HG02759 (cell line): ENCODE data around the gene SIRT5.

Source experiments
- ATAC-seq: cut with Tn5 transposase; IDR thresholded peaks from one replicate; pipeline ENCODE4 v1.9.1; 2021; ENCODE audit warnings: mild to moderate bottlenecking, moderate library complexity; ENCODE audit not compliant: unreplicated experiment

The SIRT5 gene

DNA sequence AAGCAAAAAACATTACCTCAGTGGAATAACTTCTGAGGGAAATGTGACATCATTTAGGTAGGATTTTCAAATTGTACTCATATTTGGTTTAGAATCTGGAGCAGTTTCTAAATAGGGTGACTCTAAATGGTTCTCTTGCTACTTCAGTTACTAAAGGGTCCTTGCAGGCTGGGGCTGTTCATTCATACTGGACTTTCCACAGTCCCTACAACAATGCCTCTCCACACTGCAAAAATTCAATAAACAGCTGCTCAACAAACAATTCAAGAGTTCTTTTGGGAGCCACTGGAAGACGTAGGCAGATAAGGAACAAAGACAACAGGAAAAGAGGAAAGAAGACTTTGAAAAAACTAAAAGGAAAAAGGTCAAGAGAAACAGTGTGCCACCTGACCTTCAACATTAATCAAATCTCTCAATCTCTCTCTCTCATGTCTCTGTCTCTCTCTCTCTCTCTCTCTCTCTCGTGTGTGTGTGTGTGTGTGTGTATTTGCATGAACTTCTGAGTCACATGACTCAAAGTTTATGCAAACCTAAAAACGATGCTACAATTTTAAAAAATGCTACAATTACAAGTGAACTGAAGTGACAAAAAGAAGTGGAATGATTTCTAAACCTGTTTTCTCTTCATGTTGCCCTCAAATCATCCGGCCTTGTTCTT, 55.2 kb downstream of the SIRT5 start:
- no peak for ATAC-seq

DNA sequence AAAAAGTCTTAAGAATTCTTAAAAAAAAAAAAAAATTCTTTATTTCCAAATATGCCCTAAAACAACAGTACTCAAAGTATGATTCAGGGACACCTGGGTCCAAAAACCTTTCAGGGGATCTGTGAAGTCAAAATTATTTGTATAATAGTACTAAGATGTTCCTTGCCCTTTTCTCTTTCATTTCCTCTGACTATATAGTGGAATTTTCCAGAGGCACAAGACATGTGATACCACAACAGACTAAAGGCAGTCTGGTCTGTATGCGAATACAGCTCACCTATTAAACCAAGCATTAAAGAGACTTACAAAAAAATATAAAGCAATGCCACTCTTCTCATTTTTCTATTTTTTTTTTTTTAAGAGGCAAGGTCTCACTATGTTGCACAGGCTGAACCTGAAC, 56.1 kb downstream of the SIRT5 start:
- no peak for ATAC-seq

DNA sequence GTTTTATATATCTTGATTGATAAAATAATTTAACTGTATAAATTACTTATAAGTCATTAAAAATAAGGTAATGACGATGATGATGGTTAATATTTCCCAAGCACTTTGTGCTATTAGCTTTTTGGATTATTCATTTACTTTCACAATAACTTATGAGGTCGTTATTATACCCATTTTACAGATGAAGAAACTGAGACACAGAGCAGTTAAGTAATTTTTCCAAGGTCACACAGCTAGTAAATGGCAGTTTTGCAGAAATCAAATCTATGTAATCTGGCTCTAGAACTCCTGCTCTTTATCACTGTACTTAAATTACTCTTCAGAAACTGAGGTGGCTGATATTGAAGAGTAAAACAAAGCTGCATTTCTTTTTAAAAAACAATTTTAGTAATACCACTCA, 58.9 kb downstream of the SIRT5 start:
- ATAC-seq, result no peak

DNA sequence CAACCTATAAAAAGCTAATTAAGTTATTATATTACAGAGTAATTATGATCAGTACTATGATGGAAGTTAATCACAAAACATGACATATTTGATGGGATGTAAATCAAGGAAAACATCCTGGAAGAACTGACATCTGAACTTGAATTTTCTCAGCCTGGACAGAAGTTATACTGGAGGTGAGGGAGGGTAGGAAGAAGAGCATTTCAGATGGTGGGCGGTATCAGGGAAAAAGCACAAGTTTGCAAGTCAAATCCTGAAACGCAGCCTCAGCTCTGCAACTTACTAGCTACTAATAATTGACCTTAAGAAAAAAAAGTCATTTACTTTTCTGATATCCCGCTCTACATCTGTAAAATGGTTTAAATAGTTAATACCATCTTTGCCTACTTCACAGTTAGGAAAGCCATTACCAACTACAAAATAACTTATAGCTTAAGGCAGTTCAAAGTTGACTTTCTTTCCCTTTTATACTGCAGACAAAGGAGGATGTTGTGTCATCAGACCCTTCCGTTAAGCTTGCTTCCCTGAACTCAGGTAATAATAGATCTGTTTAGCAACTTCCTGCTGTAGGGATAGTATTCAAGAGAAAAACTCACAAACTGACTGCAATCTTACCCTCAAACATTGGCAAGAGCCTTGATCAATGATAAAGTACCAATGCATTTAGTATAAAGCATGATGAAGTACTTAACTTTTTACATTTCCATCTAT, 61.7 kb downstream of the SIRT5 start:
- ATAC-seq, result no peak

DNA sequence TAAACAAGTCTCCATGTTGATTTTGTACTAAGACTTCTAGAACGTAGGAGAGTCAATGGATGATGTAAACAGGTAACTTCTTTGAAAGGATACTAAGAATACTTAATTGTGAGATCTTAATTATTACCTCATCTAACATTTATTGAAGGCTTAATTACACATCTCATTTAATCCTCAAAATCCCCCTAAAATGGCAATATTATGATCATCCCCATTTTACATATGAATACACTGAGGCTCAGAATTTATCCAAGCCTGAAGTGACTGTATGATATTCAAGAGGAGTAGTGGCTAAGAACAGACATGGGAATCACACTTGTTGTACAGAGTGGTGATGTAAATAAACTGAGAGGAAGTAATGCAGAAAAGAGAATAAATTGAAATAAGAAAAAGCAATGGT, 63.6 kb downstream of the SIRT5 start:
- no peak for ATAC-seq

DNA sequence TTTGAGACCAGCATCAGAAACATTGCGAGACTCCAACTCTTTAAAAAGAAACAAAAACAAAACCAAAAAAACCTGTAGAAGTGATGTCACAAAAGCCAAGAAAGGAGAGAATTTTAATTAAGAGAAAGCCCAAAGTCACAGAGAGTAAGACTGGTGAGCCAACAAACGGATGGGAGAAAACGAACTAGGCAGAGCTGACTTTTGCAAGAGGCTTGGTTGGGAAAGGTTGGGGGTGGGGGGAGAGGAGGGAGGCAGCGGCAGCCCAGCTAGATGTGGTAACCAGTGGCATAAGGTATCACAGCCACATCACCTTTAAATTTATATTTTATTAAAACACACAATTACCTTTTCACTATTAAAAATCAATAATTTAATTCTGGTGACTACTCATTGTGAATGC, 64.2 kb downstream of the SIRT5 start:
- ATAC-seq, result no peak

DNA sequence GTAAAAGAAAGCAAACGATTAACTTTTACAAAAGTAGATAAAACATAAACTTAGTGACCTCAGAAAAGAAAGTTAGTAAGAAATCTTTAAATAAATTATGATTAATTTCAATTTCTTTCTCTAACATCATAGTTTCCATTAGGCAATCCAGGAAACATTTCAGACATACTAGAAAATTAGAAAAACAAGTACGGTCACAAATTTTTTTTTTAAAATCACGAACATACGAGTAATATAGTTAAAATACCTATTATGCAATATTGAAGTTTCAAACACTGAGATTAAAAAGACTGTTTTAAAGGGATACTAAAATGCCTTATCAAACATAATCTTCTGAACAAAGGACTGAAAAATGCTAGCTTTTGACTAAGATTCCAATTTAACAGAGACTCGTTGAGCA, 66.9 kb downstream of the SIRT5 start:
- no peak for ATAC-seq

DNA sequence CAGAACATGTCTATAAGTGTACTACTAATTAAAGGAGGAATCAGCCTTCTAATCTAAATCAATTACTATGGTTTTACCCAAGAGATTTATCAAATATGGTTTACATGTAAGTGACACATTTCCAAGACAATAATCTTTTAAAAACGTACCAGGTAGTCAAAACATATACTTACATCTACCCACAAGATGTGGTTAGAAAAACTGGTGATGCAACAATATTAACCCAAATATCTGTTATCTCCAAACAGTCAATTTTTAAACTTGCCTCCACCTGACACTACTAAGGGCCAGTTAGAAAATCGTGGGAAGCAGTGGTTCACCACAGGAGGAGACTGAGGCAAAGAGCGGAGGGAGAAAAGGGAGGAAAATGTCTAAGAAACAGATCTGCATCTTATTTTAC, 68.7 kb downstream of the SIRT5 start:
- no peak for ATAC-seq

DNA sequence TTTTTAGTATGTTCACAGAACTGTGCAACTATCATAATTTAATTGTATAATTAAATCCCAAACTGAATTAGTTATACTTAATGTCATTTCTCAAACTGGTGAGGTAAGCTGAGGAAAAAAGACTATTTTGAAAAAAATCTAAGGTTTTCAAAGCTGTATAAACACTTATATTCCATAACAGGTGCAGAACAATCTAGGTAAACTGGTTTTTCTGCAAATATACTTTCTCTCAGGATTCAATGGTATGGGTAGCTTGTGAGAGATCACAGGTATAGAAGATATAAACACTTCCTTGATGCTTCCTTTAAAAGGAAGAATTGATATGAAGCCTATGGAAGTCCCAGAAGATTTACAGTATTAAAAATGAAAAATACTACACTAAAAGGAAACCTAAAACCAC, 74.4 kb downstream of the SIRT5 start:
- no peak for ATAC-seq

DNA sequence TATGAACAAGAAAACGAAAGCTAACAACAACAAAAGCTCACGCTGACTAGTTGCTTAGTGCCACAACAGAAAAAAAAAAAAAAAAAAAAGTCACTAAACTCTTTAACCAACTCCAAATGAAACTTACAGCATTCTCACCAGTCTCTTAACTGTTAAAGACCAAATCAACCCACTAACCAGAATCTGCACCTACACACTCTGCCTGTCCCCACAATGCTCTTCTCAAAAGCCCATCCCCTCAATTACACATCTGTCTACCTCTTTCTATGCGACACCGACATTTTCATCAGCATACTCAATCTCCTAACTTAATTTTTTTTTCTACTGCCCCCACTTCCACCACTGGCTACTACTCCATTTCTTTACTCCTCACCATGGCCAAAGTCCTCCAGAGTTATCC, 75.0 kb downstream of the SIRT5 start:
- no peak for ATAC-seq

DNA sequence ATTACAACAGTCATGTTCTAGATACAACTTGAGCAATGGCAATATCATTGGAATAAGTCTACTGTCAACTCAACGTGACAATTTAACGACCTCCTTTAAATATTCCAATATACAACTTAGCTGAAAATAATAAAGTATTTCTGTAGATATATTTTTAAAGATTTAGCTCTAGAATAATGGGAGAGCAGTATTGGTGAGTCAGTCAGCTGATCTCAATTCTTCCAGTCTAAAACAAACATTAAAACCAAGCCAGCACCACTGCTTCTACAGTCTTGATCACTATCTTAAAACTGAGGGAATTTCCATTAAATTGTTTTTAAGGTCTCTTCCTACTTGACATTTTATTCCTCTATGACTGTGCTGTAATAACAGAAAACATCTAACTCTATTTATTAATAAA, 78.9 kb downstream of the SIRT5 start:
- no peak for ATAC-seq

DNA sequence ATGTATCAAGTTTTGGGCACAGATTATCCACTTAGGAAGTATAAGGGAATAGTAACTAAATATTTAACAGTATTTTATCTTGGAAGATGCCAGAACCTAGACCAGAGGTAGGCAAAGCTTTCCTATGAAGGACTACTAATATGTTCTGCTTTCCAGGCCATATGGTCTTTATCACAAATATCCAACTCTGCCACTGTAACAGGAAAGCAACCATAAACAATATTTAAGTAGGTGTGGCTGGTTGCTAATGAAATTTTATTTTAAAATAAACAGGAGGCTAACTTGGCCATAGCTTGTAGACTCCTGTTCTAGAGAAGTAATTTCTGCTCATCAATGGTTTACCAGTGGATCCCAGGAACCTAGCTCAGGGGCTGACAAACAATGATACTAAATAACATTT, 80.1 kb downstream of the SIRT5 start:
- no peak for ATAC-seq

DNA sequence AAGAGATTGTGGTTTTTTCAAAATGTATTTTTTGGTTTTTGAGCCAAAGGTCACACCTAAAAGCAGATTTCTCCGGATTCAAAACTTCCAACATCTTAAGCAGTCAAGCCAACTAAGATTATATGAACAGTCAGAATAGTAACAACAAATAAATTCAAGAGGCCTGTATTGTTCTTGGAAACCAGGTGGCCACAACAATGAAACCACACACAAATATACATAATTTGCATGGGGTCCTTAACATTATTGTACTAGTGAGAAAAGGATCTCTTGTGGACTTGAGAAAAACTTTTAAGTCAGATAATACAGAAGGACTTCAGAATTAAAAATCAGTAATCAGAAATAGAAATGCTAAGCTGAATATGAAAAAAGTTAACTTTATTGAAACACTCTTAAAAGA, 81.3 kb downstream of the SIRT5 start:
- no peak for ATAC-seq

DNA sequence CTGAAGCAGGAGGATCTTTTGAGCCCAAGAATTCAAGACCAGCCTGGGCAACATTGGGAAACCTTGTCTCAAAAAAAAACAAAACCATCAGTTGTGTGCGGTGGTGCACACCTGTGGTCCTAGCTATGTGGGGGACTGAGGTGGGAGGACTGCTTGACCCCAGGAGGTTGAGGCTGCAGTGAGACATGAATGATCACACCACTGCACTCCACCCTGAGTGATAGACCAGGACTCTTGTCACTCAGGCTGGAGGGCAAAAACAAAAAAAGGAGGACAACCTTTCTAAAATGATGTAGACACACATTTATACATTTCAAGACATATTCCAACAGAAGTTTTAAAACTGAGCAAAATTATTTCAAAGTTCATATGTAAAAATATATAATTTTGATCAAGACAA, 85.9 kb downstream of the SIRT5 start:
- no peak for ATAC-seq

DNA sequence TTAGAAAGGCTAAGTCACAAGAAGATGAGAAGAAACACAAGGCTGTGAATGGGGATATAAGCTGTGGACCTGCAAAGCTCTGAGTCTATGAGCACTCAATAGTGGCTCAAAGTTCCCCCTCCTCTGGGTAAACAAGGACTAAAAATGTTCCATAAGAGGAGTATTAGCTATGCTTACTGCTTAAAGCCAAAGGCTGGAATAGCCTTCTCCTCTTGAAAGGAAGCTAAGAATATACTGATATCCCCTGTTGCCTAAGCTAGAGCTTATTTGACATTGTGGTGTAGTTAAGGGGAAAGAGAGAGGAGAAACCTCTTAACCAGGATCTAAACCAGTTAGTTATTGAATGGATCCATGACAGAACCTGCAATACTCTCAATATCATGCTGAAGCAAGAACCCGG, 86.5 kb downstream of the SIRT5 start:
- no peak for ATAC-seq

DNA sequence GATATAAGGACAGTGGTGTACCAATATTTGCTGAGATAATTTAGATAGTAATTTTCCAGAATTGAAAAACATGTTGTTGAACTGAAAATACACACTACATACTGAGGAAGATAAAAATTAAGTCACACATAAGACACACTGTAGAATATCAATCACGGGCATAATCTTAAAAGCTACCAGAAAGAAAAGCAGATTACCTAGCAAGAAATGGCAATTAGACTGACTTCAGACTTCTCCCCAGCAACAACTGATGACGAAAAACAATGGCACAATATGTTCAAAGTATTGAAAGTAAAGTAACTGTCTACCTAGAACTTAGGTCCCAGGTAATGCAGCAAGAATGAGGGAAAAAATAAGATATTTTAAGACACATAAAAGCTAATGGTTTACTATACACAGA, 87.2 kb downstream of the SIRT5 start:
- no peak for ATAC-seq

DNA sequence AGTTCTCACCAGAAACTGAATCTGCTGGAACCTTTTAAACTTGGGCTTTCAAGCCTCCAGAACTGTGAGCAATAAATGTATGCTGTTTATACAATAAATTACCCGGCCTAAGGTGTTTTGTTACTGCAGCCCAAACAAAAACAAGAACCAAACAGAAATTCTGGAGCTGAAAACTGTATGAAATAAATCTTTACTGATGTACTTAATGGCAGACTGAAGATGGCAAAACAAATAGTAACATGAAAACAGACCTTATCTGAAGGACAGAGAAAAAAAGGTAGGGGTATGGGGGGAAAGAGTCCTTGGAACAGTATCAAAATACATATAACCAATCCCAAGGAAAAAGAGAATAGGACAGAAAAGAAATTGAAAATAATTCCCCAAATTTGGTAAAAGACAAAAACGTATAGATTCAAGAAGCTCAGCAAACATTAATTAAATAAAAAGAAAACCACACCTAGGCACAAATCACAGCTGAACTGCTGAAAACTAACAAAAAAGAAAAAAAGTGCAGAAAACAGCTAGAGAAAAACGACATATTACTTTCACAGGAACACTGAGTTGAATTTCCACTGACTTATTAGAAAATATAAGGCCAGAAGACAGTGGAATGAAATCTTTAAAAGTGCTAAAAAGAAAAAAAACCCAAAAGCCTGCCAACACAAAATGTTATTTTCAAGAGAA, 88.4 kb downstream of the SIRT5 start:
- no peak for ATAC-seq

DNA sequence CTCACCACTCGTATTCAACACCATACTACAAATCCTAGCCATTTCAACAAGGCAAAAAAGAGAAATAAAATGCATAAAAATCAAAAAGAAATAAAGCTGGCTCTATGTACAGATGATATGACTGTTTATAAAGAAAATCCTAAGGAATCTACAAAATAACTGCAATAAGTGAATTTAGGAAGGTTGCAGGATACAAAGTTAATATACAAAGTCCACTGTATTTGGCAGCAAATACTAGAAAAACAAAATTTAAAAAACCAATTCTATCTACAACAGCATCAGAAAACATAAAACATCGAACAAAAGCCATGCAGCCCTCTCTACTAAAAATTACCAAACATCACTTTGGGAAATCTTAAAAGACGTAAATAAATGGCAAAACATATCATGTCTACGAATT, 89.6 kb downstream of the SIRT5 start:
- ATAC-seq, result no peak
